Uterus (tissue), 2 donors: ENCODE data around the gene ROM1.

Experiments
- CTCF ChIP-seq, 4 experiments: fragments of 200-600 bp in 2 of 4; fragments of 450-650 bp in 2 of 4; sonication (generic) in 2 of 4; IDR thresholded peaks; one replicate each; pipeline ENCODE4 v1.5.1; 2016 to 2019; ENCODE audit warnings: antibody characterized with exemption in 4 of 4, mild to moderate bottlenecking in 2 of 4, moderate library complexity in 1 of 4
- POLR2A ChIP-seq, 2 donors: fragments of 450-650 bp; IDR thresholded peaks; one replicate each; pipeline ENCODE4 v1.6.1; 2016; ENCODE audit warnings: antibody characterized with exemption in 2 of 2, mild to moderate bottlenecking in 1 of 2, moderate library complexity in 1 of 2

- TF ChIP-seq CTCF (IDR thresholded peaks at IDR 0.05) (peak in 2 of 4 experiments; percentile 27 to 34), POLR2A (IDR thresholded peaks at IDR 0.05) (no peak)
Measured at GRCh38 chr11:62602141-62603071, 10.7 kb upstream of the ROM1 start.
